H9 (cell line): ENCODE results near the gene SIGLEC9. TPM values are rescaled to one million over a fixed set of nuclear protein-coding genes. Genes with fewer than 3 reads are reported as not detected.

Experiments
- DNase-seq: peaks from one replicate; pipeline ENCODE4 v3.0.0-alpha.2; 2017
- H2AFZ ChIP-seq: one replicate; pipeline ENCODE4 v1.6.1; 2013; ENCODE audit warnings: mild to moderate bottlenecking, low read length, control low read depth, moderate library complexity
- H2AK5ac ChIP-seq: 2 replicates; pipeline ENCODE4 v1.6.1; 2013; ENCODE audit warnings: low read length, control low read depth, mixed read lengths; ENCODE audit not compliant: insufficient read length
- H2BK120ac ChIP-seq: one replicate; pipeline ENCODE4 v1.6.1; 2013; ENCODE audit warnings: low read depth, mild to moderate bottlenecking, low read length, control low read depth, inconsistent platforms; ENCODE audit not compliant: poor library complexity, severe bottlenecking
- H2BK12ac ChIP-seq: 2 replicates; pipeline ENCODE4 v1.6.1; 2013; ENCODE audit warnings: low read length, control low read depth, mixed read lengths, low read depth; ENCODE audit not compliant: insufficient read length
- H2BK15ac ChIP-seq: 2 replicates; pipeline ENCODE4 v1.6.1; 2013; ENCODE audit warnings: low read depth, low read length, control low read depth
- H2BK20ac ChIP-seq: one replicate; pipeline ENCODE4 v1.6.1; 2013; ENCODE audit warnings: low read depth, mild to moderate bottlenecking, low read length, control low read depth, inconsistent platforms; ENCODE audit not compliant: poor library complexity, severe bottlenecking
- H2BK5ac ChIP-seq: 2 replicates; pipeline ENCODE4 v1.6.1; 2013; ENCODE audit warnings: low read length, control low read depth, mixed read lengths; ENCODE audit not compliant: insufficient read length
- H3K14ac ChIP-seq: 2 replicates; pipeline ENCODE4 v1.6.1; 2013; ENCODE audit warnings: low read length, control low read depth; ENCODE audit not compliant: insufficient read depth
- H3K18ac ChIP-seq: 2 replicates; pipeline ENCODE4 v1.6.1; 2013; ENCODE audit warnings: low read depth, mild to moderate bottlenecking, mixed read lengths, low read length, control low read depth; ENCODE audit not compliant: insufficient read length
- H3K23ac ChIP-seq: 2 replicates; pipeline ENCODE4 v1.6.1; 2013; ENCODE audit warnings: low read length, control low read depth, mixed read lengths, low read depth; ENCODE audit not compliant: insufficient read length
- H3K23me2 ChIP-seq: 2 replicates; pipeline ENCODE4 v1.6.1; 2013; ENCODE audit warnings: low read depth, mild to moderate bottlenecking, mixed read lengths, low read length, control low read depth; ENCODE audit not compliant: insufficient read length, poor library complexity, severe bottlenecking
- H3K27ac ChIP-seq: 2 replicates; pipeline ENCODE4 v1.5.1; 2013; ENCODE audit warnings: low read length, control low read depth, mixed read lengths, low read depth; ENCODE audit not compliant: insufficient read length
- H3K27me3 ChIP-seq: 2 replicates; pipeline ENCODE4 v1.6.1; 2013; ENCODE audit warnings: low read length, control low read depth, inconsistent platforms; ENCODE audit not compliant: insufficient read depth
- H3K4ac ChIP-seq: 2 replicates; pipeline ENCODE4 v1.6.1; 2013; ENCODE audit warnings: low read depth, mild to moderate bottlenecking, control low read depth, inconsistent platforms, low read length, moderate library complexity
- H3K4me1 ChIP-seq: 2 replicates; pipeline ENCODE4 v1.6.1; 2013; ENCODE audit warnings: low read length, control low read depth, inconsistent platforms; ENCODE audit not compliant: insufficient read depth
- H3K4me2 ChIP-seq: 2 replicates; pipeline ENCODE4 v1.6.1; 2013; ENCODE audit warnings: low read length, control low read depth, mixed read lengths; ENCODE audit not compliant: insufficient read length, insufficient read depth
- H3K56ac ChIP-seq: 2 replicates; pipeline ENCODE4 v1.6.1; 2013; ENCODE audit warnings: low read depth, mild to moderate bottlenecking, mixed read lengths, low read length, control low read depth; ENCODE audit not compliant: insufficient read length
- H3K79me1 ChIP-seq: 2 replicates; pipeline ENCODE4 v1.6.1; 2013; ENCODE audit warnings: low read depth, mild to moderate bottlenecking, moderate library complexity, low read length, control low read depth, inconsistent platforms; ENCODE audit not compliant: insufficient read depth, poor library complexity, severe bottlenecking
- H3K79me2 ChIP-seq: 2 replicates; pipeline ENCODE4 v1.6.1; 2013; ENCODE audit warnings: low read length, control low read depth, inconsistent platforms; ENCODE audit not compliant: insufficient read depth
- H3K9ac ChIP-seq: 2 replicates; pipeline ENCODE4 v1.6.1; 2013; ENCODE audit warnings: low read length, control low read depth, mixed read lengths; ENCODE audit not compliant: insufficient read length; ENCODE audit errors: extremely low read depth
- H3K9me3 ChIP-seq: one replicate; pipeline ENCODE4 v1.6.1; 2013; ENCODE audit warnings: low read depth, low read length, inconsistent platforms; ENCODE audit not compliant: control insufficient read depth
- H3T11ph ChIP-seq: one replicate; pipeline ENCODE4 v1.6.1; 2013; ENCODE audit warnings: mild to moderate bottlenecking, low read length, control low read depth, inconsistent platforms
- H4K20me1 ChIP-seq: one replicate; pipeline ENCODE4 v1.6.1; 2013; ENCODE audit not compliant: control insufficient read depth, insufficient read length, insufficient read depth
- H4K5ac ChIP-seq: 2 replicates; pipeline ENCODE4 v1.6.1; 2013; ENCODE audit warnings: low read depth, mild to moderate bottlenecking, mixed read lengths, low read length, control low read depth; ENCODE audit not compliant: insufficient read length
- H4K8ac ChIP-seq: replicated peaks from 2 replicates; pipeline ENCODE4 v1.6.1; 2013; ENCODE audit warnings: low read length, control low read depth, mixed read lengths, low read depth; ENCODE audit not compliant: insufficient read length
- H4K91ac ChIP-seq: 2 replicates; pipeline ENCODE4 v1.6.1; 2013; ENCODE audit warnings: low read depth, mild to moderate bottlenecking, moderate library complexity, mixed read lengths, low read length, control low read depth; ENCODE audit not compliant: insufficient read length
- H3K27ac Mint-ChIP-seq, 3 experiments: 2 replicates in 2 of 3; 3 replicates in 1 of 3; pipeline ENCODE4 v1.8.0; 2020 to 2021; ENCODE audit warnings: mixed read lengths in 3 of 3, mild to moderate bottlenecking in 1 of 3, moderate library complexity in 1 of 3
- H3K27me3 Mint-ChIP-seq: 2 replicates; pipeline ENCODE4 v1.8.0; 2021; ENCODE audit warnings: low read depth, mild to moderate bottlenecking, moderate library complexity, mixed read lengths
- H3K36me3 Mint-ChIP-seq, 3 experiments: 2 replicates in 2 of 3; 3 replicates in 1 of 3; pipeline ENCODE4 v1.8.0; 2020 to 2021; ENCODE audit warnings: low read depth in 3 of 3, mixed read lengths in 3 of 3; ENCODE audit not compliant: insufficient read depth in 1 of 3
- H3K4me1 Mint-ChIP-seq, 2 experiments: 2 replicates each; pipeline ENCODE4 v1.8.0; 2020; ENCODE audit warnings: mixed read lengths in 2 of 2
- H3K4me3 Mint-ChIP-seq, 2 experiments: 2 replicates in 1 of 2; 3 replicates in 1 of 2; pipeline ENCODE4 v1.8.0; 2020 to 2021; ENCODE audit warnings: mild to moderate bottlenecking in 2 of 2, mixed read lengths in 2 of 2, moderate library complexity in 1 of 2
- H3K9me3 Mint-ChIP-seq, 2 experiments: 2 replicates in 1 of 2; 3 replicates in 1 of 2; pipeline ENCODE4 v1.8.0; 2020; ENCODE audit warnings: mild to moderate bottlenecking in 2 of 2, mixed read lengths in 2 of 2, moderate library complexity in 1 of 2
- CTCF ChIP-seq: fragments of 200-600 bp; sonication (generic); conservative IDR thresholded peaks from 3 replicates; pipeline ENCODE4 v1.8.0; 2021; ENCODE audit warnings: antibody characterized with exemption, mild to moderate bottlenecking
- WGBS: extraction: QIAGEN DNeasy Blood & Tissue Kit; methylation state at CpG from one replicate; pipeline ENCODE4 v1.1.7; 2013; ENCODE audit warnings: missing lambda C conversion rate, low lambda C conversion rate, mixed read lengths; ENCODE audit not compliant: insufficient read length; ENCODE audit errors: extremely low coverage; 5-methylcytosine and 5-hydroxymethylcytosine counted together
- total RNA-seq: library from RNA; stranded (reverse); gene quantifications from 2 replicates; pipeline ENCODE4 v1.2.1, GENCODE V29; 2021

The SIGLEC9 gene
- total RNA-seq, 1 experiment from 2014 or later = not detected

- Histone ChIP-seq H3K4me2 (no peak overlapping the region), H4K91ac (no peak overlapping the region), H4K8ac (no peak overlapping the region), H3K4ac (no peak overlapping the region), H2AK5ac (no peak overlapping the region), H3K4me1 (no peaks in the 10 kb centered on the region), H3K79me1 (no peaks in the 10 kb centered on the region), H3T11ph (no peak overlapping the region), H3K9ac (no peak overlapping the region), H2BK5ac (no peak overlapping the region), H2AFZ (no peak overlapping the region), H3K23me2 (no peaks in the 10 kb centered on the region), H4K5ac (no peak overlapping the region), H2BK20ac (no peak overlapping the region), H2BK120ac (no peak overlapping the region), H2BK12ac (no peak overlapping the region), H3K23ac (no peak overlapping the region), H3K27me3 (no peaks in the 10 kb centered on the region), H4K20me1 (no peaks in the 10 kb centered on the region), H3K18ac (no peak overlapping the region), H3K79me2 (no peaks in the 10 kb centered on the region), H3K56ac (no peak overlapping the region), H3K9me3 (no peaks in the 10 kb centered on the region), H3K27ac (no peak overlapping the region), H2BK15ac (no peak overlapping the region), H3K14ac (no peak overlapping the region)
- H3K27me3 Mint-ChIP-seq = no peaks in the 10 kb centered on the region; the same call in none of the 2 replicates
- H3K36me3 Mint-ChIP-seq = peaks cover 4 to 29% (median 6%) of the 10 kb centered on the region in 3 experiments; a peak in 4 of 7 replicates
- peaks cover 7 to 9% of the 10 kb centered on the region in 2 experiments for H3K4me1 Mint-ChIP-seq
- no peak for DNase-seq
- TF ChIP-seq CTCF = no peak
- no peak overlapping the region for H3K4me3 Mint-ChIP-seq
- no peaks in the 10 kb centered on the region for H3K9me3 Mint-ChIP-seq
- peak overlapping the region in 1 of 3 experiments; percentile 62; a peak in 1 of 7 replicates for H3K27ac Mint-ChIP-seq
- no CpG with 5 or more reads among the region's 22 CpGs for WGBS
Measured at GRCh38 chr19:51099047-51099382, 25.7 kb upstream of the SIGLEC9 start.
